HG03460 (cell line): ENCODE results near the gene ZNF618.
"Not testable (repeated sequence)": the region's sequence is repeated elsewhere in the genome, so short reads cannot be mapped to it uniquely, and the experiment has no call there.

ENCODE experiments used
- ATAC-seq: cut with Tn5 transposase; IDR thresholded peaks from one replicate; pipeline ENCODE4 v1.9.1; 2021; ENCODE audit not compliant: unreplicated experiment

ZNF618 gene

GRCh38 chr9:113984639-113985380, 108.7 kb downstream of the ZNF618 start:
- ATAC-seq, result no peak

GRCh38 chr9:113985968-113986585, 110.0 kb downstream of the ZNF618 start:
- no peak for ATAC-seq

- no peak for ATAC-seq
These were observed 110.8 kb downstream of the ZNF618 start for GRCh38 chr9:113986931-113987330.

GRCh38 chr9:113987526-113987925, 111.4 kb downstream of the ZNF618 start:
- no peak for ATAC-seq

- no peak for ATAC-seq
These were observed 112.4 kb downstream of the ZNF618 start for GRCh38 chr9:113988385-113989016.

GRCh38 chr9:113989017-113989713, 113.1 kb downstream of the ZNF618 start:
- no peak for ATAC-seq

- ATAC-seq, result no peak
These were observed 113.8 kb downstream of the ZNF618 start for GRCh38 chr9:113989714-113990569.

GRCh38 chr9:113990570-113990907, 114.4 kb downstream of the ZNF618 start:
- ATAC-seq, result no peak

GRCh38 chr9:113990975-113991471, 114.9 kb downstream of the ZNF618 start:
- ATAC-seq, result no peak

GRCh38 chr9:113991714-113992113, 115.6 kb downstream of the ZNF618 start:
- ATAC-seq, result no peak

- no peak for ATAC-seq
These were observed 116.3 kb downstream of the ZNF618 start for GRCh38 chr9:113992276-113992951.

GRCh38 chr9:113992994-113993393, 116.9 kb downstream of the ZNF618 start:
- no peak for ATAC-seq

- no peak for ATAC-seq
These were observed 117.9 kb downstream of the ZNF618 start for GRCh38 chr9:113993838-113994540.

GRCh38 chr9:113995401-113995800, 119.3 kb downstream of the ZNF618 start:
- ATAC-seq, result no peak

- no peak for ATAC-seq
These were observed 119.9 kb downstream of the ZNF618 start for GRCh38 chr9:113995963-113996362.

- ATAC-seq, result no peak
These were observed 120.5 kb downstream of the ZNF618 start for GRCh38 chr9:113996531-113997001.

GRCh38 chr9:113997064-113997463, 121.0 kb downstream of the ZNF618 start:
- not testable (repeated sequence) for ATAC-seq

GRCh38 chr9:113997610-113998009, 121.5 kb downstream of the ZNF618 start:
- ATAC-seq, result no peak

- ATAC-seq, result no peak
These were observed 122.0 kb downstream of the ZNF618 start for GRCh38 chr9:113998114-113998513.
